Keratinocyte (primary cell): ENCODE data around the gene PDILT.

Experiments
- EZH2 ChIP-seq: IDR thresholded peaks from one replicate; pipeline ENCODE4 v1.6.1; 2012; ENCODE audit warnings: inconsistent platforms, mild to moderate bottlenecking, low read length, moderate library complexity
- TF ChIP-seq, protein P1 (sequence below), 3 experiments: IDR thresholded peaks in 1 of 3; conservative IDR thresholded peaks in 1 of 3; optimal IDR thresholded peaks in 1 of 3; 2 replicates in 2 of 3; 3 replicates in 1 of 3; pipeline versions ENCODE3 to v1.5.1; 2011; ENCODE audit warnings: low read length in 3 of 3, mild to moderate bottlenecking in 3 of 3, moderate library complexity in 2 of 3, control low read depth in 1 of 3, inconsistent platforms in 1 of 3; ENCODE audit not compliant: insufficient read depth in 2 of 3; ENCODE audit errors: extremely low read depth in 1 of 3

DNA sequence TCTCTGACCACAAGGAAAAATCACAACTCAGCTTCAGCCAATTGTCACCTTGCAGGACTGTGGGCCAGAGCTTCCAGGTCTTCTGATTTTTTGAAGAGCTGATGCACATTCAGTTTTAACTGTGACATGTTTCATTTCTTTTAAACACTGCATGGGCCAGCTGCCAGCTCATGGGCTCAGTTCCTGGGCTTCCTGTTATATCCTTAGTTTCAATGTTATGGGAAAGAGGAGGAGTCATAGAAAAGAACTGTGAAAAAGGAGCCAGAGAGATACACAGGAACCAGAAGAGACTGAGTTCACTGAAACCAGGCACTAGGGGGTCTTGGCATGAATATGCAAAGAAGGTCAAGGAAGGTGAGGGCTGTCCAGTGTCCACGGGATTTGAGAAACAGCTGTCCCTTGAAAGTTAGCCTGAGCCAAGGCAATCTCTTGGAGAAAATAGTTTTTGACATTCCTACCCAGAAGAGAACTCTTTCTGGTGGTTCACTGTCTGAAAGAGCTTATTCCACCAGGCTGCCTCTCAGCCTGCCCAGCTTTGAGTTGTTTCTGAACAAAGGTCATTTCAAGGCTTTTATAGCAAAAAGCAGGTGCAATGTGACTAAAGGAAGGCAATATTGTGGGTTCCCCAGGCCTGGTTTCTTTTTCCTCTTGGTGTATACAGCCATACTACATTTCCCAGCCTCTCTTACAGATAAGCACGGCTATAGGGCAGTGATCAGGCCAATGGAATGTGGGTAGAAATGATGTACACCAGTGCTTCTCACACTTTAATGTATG, 10.5 kb downstream of the PDILT start:
- TF ChIP-seq, protein P1, sequence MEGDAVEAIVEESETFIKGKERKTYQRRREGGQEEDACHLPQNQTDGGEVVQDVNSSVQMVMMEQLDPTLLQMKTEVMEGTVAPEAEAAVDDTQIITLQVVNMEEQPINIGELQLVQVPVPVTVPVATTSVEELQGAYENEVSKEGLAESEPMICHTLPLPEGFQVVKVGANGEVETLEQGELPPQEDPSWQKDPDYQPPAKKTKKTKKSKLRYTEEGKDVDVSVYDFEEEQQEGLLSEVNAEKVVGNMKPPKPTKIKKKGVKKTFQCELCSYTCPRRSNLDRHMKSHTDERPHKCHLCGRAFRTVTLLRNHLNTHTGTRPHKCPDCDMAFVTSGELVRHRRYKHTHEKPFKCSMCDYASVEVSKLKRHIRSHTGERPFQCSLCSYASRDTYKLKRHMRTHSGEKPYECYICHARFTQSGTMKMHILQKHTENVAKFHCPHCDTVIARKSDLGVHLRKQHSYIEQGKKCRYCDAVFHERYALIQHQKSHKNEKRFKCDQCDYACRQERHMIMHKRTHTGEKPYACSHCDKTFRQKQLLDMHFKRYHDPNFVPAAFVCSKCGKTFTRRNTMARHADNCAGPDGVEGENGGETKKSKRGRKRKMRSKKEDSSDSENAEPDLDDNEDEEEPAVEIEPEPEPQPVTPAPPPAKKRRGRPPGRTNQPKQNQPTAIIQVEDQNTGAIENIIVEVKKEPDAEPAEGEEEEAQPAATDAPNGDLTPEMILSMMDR (optimal IDR thresholded peaks at IDR 0.05 in 1 of 3, IDR thresholded peaks at IDR 0.05 in 1 of 3, conservative IDR thresholded peaks at IDR 0.05 in 1 of 3; ENCODE audit: extremely low read depth in 1 of 3, insufficient read depth in 2 of 3, low read length in 3 of 3): no peak
- TF ChIP-seq EZH2: no peak
